Loucy (cell line): ENCODE results near the gene PLXNA4.

Experiments
- EZH2phosphoT487 ChIP-seq: fragments of 200-600 bp; IDR thresholded peaks from 2 replicates; pipeline ENCODE4 v1.6.1; 2018; ENCODE audit warnings: antibody characterized with exemption, mild to moderate bottlenecking, moderate library complexity, borderline replicate concordance
- TF ChIP-seq, protein P1 (sequence below): fragments of 200-600 bp; sonication (generic); conservative IDR thresholded peaks from 2 replicates; pipeline ENCODE4 v1.5.1; 2014; ENCODE audit warnings: mild to moderate bottlenecking, antibody characterized with exemption, low read length

DNA sequence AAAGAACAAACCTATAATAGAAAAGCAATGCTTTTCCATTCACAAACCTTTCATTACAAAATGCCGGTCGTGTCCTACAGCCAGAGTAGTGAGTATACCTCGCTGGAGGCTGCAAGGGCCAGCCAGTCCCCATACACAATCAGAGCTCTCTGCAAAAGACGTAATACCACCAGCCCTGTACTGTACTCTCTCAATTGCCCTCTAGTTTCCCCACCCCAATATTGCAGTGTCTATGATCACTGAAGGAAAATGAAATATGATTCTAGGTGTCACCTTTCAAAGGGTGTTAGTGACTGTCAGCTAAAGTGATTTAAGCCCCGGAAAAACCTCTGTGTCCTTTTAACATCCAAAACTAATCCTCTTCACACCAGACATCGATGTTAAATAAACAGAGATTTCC, 24.8 kb downstream of the PLXNA4 start:
- TF ChIP-seq, protein P1, sequence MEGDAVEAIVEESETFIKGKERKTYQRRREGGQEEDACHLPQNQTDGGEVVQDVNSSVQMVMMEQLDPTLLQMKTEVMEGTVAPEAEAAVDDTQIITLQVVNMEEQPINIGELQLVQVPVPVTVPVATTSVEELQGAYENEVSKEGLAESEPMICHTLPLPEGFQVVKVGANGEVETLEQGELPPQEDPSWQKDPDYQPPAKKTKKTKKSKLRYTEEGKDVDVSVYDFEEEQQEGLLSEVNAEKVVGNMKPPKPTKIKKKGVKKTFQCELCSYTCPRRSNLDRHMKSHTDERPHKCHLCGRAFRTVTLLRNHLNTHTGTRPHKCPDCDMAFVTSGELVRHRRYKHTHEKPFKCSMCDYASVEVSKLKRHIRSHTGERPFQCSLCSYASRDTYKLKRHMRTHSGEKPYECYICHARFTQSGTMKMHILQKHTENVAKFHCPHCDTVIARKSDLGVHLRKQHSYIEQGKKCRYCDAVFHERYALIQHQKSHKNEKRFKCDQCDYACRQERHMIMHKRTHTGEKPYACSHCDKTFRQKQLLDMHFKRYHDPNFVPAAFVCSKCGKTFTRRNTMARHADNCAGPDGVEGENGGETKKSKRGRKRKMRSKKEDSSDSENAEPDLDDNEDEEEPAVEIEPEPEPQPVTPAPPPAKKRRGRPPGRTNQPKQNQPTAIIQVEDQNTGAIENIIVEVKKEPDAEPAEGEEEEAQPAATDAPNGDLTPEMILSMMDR, result no peak
- no peak for TF ChIP-seq EZH2phosphoT487
